EH (cell line): ENCODE data around the gene GPR15LG.
A peak's percentile ranks its signal among the peaks of the same experiment; 100 is the strongest.

Source experiments
- DNase-seq: peaks from one replicate; pipeline ENCODE4 v3.0.0-alpha.2; 2015; ENCODE audit warnings: low read depth

The GPR15LG gene

DNA sequence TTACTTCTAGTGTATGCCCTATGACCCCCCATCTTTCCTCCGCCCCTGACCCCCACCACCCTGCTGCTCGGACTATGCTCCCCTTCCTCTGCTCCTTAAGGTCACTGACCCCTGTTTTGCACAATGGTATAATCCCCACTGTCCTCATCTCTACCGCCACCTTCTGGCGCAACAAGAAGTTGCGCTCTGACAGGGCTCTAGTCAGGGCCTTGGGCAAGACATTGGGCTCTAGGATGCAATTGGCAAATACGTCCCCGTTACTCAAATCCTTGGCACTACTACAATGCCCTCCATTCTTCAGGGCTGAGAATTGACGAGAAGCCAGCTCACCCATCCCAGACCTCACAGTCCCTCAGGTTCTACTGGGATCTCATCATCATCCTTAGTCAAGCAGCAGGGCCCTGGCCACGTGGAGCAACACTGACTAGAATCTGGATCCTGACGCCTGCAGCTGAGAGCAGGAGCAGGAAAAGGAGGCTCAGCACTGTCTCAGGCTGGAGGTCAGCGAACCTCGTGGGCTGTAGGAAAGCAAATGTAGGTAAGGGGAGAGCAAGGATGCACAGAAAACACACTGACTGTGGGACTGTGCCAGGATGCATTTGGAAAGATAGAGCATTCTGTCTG is 41.1 kb downstream of the GPR15LG start:
- DNase-seq = no peak

GRCh38 chr10:84216834-84217233 is 43.2 kb downstream of the GPR15LG start:
- DNase-seq = no peak

GRCh38 chr10:84217746-84218145 is 44.1 kb downstream of the GPR15LG start:
- DNase-seq = no peak

DNA sequence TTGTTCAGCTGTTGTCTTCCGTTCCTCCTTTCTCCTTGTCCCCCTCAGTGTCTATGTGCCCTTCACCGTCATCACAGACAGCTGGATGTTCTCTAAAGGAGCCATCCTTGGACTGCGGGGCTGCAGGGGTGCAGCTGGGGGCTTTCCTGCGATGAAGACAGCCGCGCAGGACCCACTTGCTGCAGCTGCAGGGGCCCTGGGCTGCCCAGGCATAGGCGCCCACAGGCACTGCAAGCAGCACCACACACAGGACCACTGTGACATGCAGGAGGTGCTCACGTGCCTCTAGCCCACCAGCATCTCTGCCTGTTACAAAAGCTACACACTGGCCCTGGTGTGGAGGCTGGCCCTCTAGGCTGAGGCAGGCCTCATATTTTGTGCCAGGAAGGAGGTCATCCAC is 48.3 kb downstream of the GPR15LG start:
- DNase-seq = no peak

DNA sequence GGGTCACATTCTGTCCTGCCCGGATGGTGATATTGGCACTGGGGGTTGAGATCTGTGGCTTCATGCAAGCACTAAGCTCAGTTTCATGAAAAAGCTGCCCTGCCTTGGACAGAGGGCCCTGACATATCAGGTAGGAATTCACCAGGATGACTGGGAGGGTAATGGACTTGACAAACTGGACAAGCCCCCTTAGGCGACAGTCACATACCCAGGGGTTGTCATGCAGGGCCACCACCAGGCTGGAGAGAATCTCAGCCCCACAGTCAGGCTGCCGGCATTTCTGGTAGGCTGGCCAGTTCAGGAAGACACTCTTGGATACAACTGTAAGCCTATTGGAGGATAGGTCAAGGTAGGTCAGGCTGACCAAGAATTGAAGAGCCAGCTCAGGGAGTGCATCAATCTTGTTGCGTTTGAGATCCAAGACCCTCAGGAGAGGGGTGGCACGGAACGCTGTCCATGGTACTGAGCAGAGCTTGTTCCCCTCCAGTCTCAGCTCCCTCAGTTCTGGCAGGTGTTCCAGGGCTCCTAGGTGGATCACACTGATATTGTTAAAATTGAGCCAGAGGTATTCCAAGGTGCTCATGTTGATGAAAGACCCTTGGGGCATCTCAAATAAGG is 50.9 kb downstream of the GPR15LG start:
- peak; percentile 2 for DNase-seq

GRCh38 chr10:84225427-84226173 is 52.0 kb downstream of the GPR15LG start, which contains the start of gene LRIT2:
TSS of gene LRIT2 (minus strand) at chr10:84225544. CDS start at chr10:84225520, 24 bp downstream.
- no peak for DNase-seq

GRCh38 chr10:84226616-84227015 is 53.0 kb downstream of the GPR15LG start:
- DNase-seq = no peak

DNA sequence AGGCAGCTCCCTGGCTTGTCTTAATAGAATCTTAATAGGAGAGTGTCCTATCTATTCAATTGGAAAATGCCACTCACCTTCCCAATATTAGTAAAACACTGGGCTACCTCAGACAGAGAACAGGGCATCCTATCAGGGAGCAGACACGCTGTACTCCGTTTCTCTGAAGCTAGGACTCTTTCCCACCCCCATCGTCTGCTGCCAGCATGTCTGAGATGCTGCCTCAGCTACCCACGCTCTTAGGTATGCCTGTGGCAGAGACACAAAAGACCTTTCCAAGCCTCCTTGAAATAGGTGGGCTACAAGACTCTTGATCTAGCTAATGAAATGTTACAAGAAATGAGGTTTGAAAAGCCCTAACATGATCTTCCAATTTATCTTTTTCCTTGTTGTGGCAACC is 54.2 kb downstream of the GPR15LG start:
- DNase-seq = no peak

- DNase-seq = no peak
Measured at GRCh38 chr10:84230359-84230758, 56.8 kb downstream of the GPR15LG start.

DNA sequence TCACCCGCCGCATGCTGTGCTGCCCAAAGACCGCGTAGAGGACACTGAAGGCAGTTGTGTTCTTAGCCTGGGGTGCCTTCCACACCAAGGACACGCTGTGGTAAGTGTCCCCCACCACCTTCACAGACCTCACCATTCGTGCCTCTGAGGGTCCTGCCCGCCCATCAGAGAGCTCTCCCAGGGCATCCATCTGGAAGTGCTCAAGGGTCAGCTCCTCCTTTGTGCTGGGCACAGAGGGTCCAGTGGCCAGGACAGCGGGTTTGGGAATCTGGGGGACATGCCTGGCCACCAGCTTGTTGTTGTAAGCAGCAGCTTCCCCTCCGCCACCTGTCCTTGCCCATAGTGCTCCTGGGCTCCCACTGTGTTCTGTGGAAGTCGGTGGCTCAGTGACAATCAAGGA is 58.8 kb downstream of the GPR15LG start:
- no peak for DNase-seq

DNA sequence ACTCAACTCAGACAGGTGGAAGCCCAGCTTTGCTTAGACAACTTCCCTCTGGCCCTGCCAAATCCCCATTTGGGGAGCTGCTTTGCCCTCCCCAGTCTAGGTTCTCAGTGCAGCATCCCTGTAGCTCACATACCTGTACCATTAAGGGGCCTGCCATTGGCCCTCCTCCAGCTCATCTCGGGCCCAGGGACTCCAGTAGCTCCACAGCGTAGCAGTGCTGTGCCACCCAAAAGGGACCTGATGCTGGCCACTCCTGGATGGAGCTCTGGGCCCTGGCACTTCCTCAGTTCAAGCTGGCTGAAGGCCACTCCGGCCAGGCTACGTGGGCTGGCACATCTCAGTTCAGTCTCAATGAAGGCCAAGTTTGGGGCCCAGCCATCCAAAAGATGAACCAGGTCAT is 60.3 kb downstream of the GPR15LG start:
- no peak for DNase-seq

- DNase-seq = no peak
Measured at GRCh38 chr10:84234479-84234878, 60.9 kb downstream of the GPR15LG start.
